HepG2 (cell line): ENCODE results near the gene EEIG1. TPM values are rescaled to one million over a fixed set of nuclear protein-coding genes. Genes with fewer than 3 reads are reported as not detected.
A peak's percentile ranks its signal among the peaks of the same experiment; 100 is the strongest.

ENCODE experiments used
- ATF2 ChIP-seq: sonication (generic); formaldehyde crosslinking; IDR thresholded peaks from 2 replicates; pipeline ENCODE4 v1.4.0; 2020; ENCODE audit warnings: missing genetic modification reagents
- CCAR2 ChIP-seq: fragments of 200-400 bp; formaldehyde crosslinking; optimal IDR thresholded peaks from 2 replicates; pipeline ENCODE3; 2018; ENCODE audit warnings: low read depth, mild to moderate bottlenecking, low read length, moderate library complexity
- DPF2 ChIP-seq: sonication (generic); formaldehyde crosslinking; IDR thresholded peaks from 2 replicates; pipeline ENCODE4 v1.4.0; 2020; ENCODE audit warnings: mild to moderate bottlenecking, low read depth, missing genetic modification reagents, borderline replicate concordance
- DR1 ChIP-seq: sonication (generic); formaldehyde crosslinking; IDR thresholded peaks from 2 replicates; pipeline ENCODE4 v1.8.0; 2021; ENCODE audit warnings: mild to moderate bottlenecking, missing genetic modification reagents, inconsistent platforms
- FIP1L1 ChIP-seq: fragments of 200-400 bp; formaldehyde crosslinking; IDR thresholded peaks from 2 replicates; pipeline ENCODE4 v1.6.1; 2018; ENCODE audit warnings: low read depth, mild to moderate bottlenecking, low read length, moderate library complexity, borderline replicate concordance; ENCODE audit not compliant: insufficient read depth
- MIER2 ChIP-seq: IDR thresholded peaks from 2 replicates; pipeline ENCODE4 v1.6.1; 2016; ENCODE audit warnings: missing biosample characterization, missing genetic modification reagents
- NFRKB ChIP-seq: fragments of 450-650 bp; IDR thresholded peaks from 2 replicates; pipeline ENCODE4 v1.6.1; 2017
- PAX8 ChIP-seq: sonication (generic); formaldehyde crosslinking; IDR thresholded peaks from 2 replicates; pipeline ENCODE4 v1.8.0; 2022; ENCODE audit warnings: mild to moderate bottlenecking, missing genetic modification reagents, borderline replicate concordance
- RFXAP ChIP-seq: sonication (generic); formaldehyde crosslinking; IDR thresholded peaks from 2 replicates; pipeline ENCODE4 v1.4.0; 2020; ENCODE audit warnings: missing genetic modification reagents, borderline replicate concordance
- SALL2 ChIP-seq: sonication (generic); formaldehyde crosslinking; IDR thresholded peaks from 2 replicates; pipeline ENCODE4 v1.8.1; 2023; ENCODE audit warnings: mild to moderate bottlenecking, missing genetic modification reagents, inconsistent platforms
- TERF1 ChIP-seq: sonication (generic); formaldehyde crosslinking; IDR thresholded peaks from 2 replicates; pipeline ENCODE4 v1.8.0; 2022; ENCODE audit warnings: mild to moderate bottlenecking, missing genetic modification reagents, moderate library complexity
- UBTF ChIP-seq: sonication (generic); formaldehyde crosslinking; IDR thresholded peaks from 2 replicates; pipeline ENCODE4 v1.4.0; 2020; ENCODE audit warnings: mild to moderate bottlenecking, missing genetic modification reagents
- ZNF407 ChIP-seq: sonication (generic); formaldehyde crosslinking; IDR thresholded peaks from one replicate; pipeline ENCODE4 v1.5.1; 2020; ENCODE audit warnings: mild to moderate bottlenecking, missing genetic modification reagents; ENCODE audit errors: not compliant biosample characterization
- ZNF749 ChIP-seq: sonication (generic); formaldehyde crosslinking; IDR thresholded peaks from 2 replicates; pipeline ENCODE4 v1.8.0; 2022; ENCODE audit warnings: mild to moderate bottlenecking, missing genetic modification reagents, moderate library complexity, borderline replicate concordance
- ZNF780A ChIP-seq: sonication (generic); formaldehyde crosslinking; IDR thresholded peaks from 2 replicates; pipeline ENCODE4 v1.8.0; 2022; ENCODE audit warnings: mild to moderate bottlenecking, missing genetic modification reagents, moderate library complexity
- polyA plus RNA-seq, 8 experiments: library from polyadenylated mRNA; depleted of rRNA in 3 of 8; stranded (reverse) in 7 of 8; unstranded in 1 of 8; fragments of >200 nt; fragmentation: Illumina TruSeq in 4 of 8; extraction: Trizol in 4 of 8; gene quantifications; 2 replicates each; pipeline versions ENCODE4 v1.2.1 to v1.2.3, GENCODE V29; 2011 to 2016; ENCODE audit warnings: low read depth in 4 of 8, missing spikeins in 1 of 8, mixed read lengths in 1 of 8; ENCODE audit not compliant: insufficient read depth in 1 of 8
- total RNA-seq, 5 experiments: library from RNA; depleted of rRNA; stranded (reverse); fragments of >200 nt; fragmentation: Illumina TruSeq; extraction: Trizol; gene quantifications; 2 replicates each; pipeline ENCODE4 v1.2.3, GENCODE V29; 2016; ENCODE audit warnings: low read depth in 1 of 5

The EEIG1 gene
- total and polyA plus RNA-seq, 2 of the 13 experiments (the other 11 are each of a cell fraction or from before 2014, with no cell fraction given) = 16.6 to 25.2 TPM

- TF ChIP-seq ZNF407 (CRISPR knock-in tag) = no peak
- no peak for TF ChIP-seq FIP1L1
- no peak for TF ChIP-seq CCAR2
- no peak for TF ChIP-seq MIER2 (CRISPR knock-in tag)
- no peak for TF ChIP-seq ATF2 (CRISPR knock-in tag)
- TF ChIP-seq NFRKB = no peak
- no peak for TF ChIP-seq DR1 (CRISPR knock-in tag)
- TF ChIP-seq RFXAP (CRISPR knock-in tag) = no peak
- no peak for TF ChIP-seq ZNF749 (CRISPR knock-in tag)
- no peak for TF ChIP-seq TERF1 (CRISPR knock-in tag)
- TF ChIP-seq ZNF780A = no peak
- 0 out of 2 replicates have a peak, but pooled peaks have one; percentile 29 for TF ChIP-seq DPF2 (CRISPR knock-in tag)
- no peak for TF ChIP-seq SALL2 (CRISPR knock-in tag)
- peak; percentile 53; the same call in 1 of the 2 replicates for TF ChIP-seq UBTF (CRISPR knock-in tag)
- TF ChIP-seq PAX8 (CRISPR knock-in tag) = no peak
Observed at GRCh38 chr9:127931092-127931881, 49.5 kb downstream of the EEIG1 start (continued).
